Raji (cell line): Measurements from ENCODE around the gene TRIM3.

Experiments used
- POLR2A ChIP-seq: IDR thresholded peaks from 2 replicates; pipeline ENCODE4 v1.6.1; 2011; ENCODE audit warnings: low read depth, low read length, control low read depth; ENCODE audit not compliant: insufficient read depth

TRIM3 gene

GRCh38 chr11:6402061-6402470 is 71.7 kb downstream of the TRIM3 start:
- no peak for TF ChIP-seq POLR2A

- no peak for TF ChIP-seq POLR2A
These were observed 72.3 kb downstream of the TRIM3 start for GRCh38 chr11:6401464-6401863.

GRCh38 chr11:6400431-6401345 is 73.1 kb downstream of the TRIM3 start:
- TF ChIP-seq POLR2A, result no peak
